ENCODE data around the gene SYNE1.

The SYNE1 gene

DNA sequence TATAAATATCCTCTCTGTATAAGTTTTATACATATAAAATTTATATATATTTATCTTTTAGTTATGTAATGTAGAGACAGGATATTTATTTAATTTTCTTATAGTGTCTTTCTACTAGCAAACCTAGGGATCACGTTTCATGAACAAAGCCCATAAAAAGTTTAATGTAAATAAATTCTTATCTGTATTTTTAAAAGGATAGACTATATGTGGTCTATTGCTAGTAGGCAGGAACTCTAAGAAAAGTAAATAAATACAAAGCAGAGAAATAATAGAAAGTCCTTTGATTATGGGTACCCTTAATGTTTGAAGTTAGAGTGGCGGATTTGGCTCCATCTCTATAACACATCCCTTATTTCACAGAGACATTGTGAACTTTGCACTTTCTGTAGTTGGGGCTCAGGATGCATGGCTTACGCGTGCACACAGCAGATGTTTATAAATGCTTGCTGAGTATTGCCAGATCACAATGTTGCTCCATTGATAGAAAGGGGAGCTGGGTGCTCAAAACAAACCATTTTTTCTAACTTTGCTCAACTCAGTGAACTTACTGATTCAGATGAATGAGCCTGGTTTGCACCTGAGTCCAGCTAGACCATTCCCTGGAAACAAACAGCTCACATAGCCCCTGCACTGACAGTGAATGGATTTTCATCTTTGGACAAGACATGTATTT lies 179.1 kb downstream of the SYNE1 start:
- DNase-seq, result no peak
- Histone ChIP-seq H3K9me3 (ENCODE audit: severe bottlenecking) (no peaks in the 10 kb centered on the region), H3K36me3 (no peaks in the 10 kb centered on the region), H3K27me3 (ENCODE audit: insufficient read depth, low read depth, severe bottlenecking) (no peaks in the 10 kb centered on the region), H3K27ac (no peak overlapping the region), H3K4me3 (ENCODE audit: low read depth, low read length) (no peak overlapping the region)
- TF ChIP-seq, protein P1, sequence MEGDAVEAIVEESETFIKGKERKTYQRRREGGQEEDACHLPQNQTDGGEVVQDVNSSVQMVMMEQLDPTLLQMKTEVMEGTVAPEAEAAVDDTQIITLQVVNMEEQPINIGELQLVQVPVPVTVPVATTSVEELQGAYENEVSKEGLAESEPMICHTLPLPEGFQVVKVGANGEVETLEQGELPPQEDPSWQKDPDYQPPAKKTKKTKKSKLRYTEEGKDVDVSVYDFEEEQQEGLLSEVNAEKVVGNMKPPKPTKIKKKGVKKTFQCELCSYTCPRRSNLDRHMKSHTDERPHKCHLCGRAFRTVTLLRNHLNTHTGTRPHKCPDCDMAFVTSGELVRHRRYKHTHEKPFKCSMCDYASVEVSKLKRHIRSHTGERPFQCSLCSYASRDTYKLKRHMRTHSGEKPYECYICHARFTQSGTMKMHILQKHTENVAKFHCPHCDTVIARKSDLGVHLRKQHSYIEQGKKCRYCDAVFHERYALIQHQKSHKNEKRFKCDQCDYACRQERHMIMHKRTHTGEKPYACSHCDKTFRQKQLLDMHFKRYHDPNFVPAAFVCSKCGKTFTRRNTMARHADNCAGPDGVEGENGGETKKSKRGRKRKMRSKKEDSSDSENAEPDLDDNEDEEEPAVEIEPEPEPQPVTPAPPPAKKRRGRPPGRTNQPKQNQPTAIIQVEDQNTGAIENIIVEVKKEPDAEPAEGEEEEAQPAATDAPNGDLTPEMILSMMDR (IDR thresholded peaks at IDR 0.05; ENCODE audit: low read depth, low read length), result no peak

GRCh38 chr6:152454003-152454402 lies 183.2 kb downstream of the SYNE1 start:
- TF ChIP-seq, protein P1 (IDR thresholded peaks at IDR 0.05; ENCODE audit: low read depth, low read length), result no peak
- Histone ChIP-seq H3K27ac (no peak overlapping the region), H3K27me3 (ENCODE audit: insufficient read depth, low read depth, severe bottlenecking) (no peaks in the 10 kb centered on the region), H3K36me3 (no peaks in the 10 kb centered on the region), H3K4me3 (ENCODE audit: low read depth, low read length) (no peak overlapping the region), H3K9me3 (ENCODE audit: severe bottlenecking) (no peaks in the 10 kb centered on the region)
- DNase-seq, result no peak

DNA sequence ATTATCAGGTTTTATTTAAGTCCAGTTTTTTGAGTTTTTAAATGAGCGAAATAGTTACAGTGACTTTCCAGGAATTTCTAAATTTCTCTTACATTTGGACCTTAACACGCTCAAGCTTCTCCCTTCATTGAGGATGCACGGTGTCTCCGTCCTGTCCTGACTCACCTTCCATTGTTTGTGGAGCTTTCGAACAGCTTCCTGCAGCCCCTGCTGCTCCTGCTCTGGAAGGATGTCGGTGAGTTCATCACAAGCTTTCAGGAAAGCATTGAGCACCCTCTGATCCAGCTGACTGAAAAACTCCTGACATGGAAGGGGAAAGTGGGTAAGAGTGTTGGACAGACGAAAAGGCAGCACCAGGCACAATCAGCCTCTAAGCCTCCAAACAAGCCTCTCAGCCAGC lies 183.7 kb downstream of the SYNE1 start:
- H3K27ac ChIP-seq, result no peak overlapping the region
- H3K27me3 ChIP-seq (ENCODE audit: insufficient read depth, low read depth, severe bottlenecking), result no peaks in the 10 kb centered on the region
- H3K9me3 ChIP-seq (ENCODE audit: severe bottlenecking), result no peaks in the 10 kb centered on the region
- H3K36me3 ChIP-seq, result no peaks in the 10 kb centered on the region
- TF ChIP-seq, protein P1 (IDR thresholded peaks at IDR 0.05; ENCODE audit: low read depth, low read length), result no peak
- no peak overlapping the region for H3K4me3 ChIP-seq (ENCODE audit: low read depth, low read length)
- DNase-seq, result no peak

DNA sequence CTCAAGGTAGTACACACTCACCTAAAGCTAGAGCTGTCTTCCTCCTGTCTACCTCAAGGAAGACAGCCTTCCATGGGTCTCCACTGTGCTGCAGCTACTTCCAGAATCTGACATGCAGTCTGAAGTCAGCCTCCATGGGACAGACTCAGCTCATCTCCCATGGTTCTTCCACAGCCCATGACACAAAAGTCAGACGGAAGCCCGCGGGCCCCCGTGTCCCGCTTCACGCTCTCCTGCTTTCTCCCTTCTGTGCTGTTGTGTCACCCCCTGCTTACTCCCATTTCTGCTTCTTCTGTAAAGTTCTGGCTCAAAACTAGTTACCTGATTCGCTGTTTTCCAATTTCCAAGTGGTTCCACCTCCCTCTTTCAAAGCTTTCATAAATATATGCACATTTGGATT lies 184.5 kb downstream of the SYNE1 start:
- TF ChIP-seq, protein P1 (IDR thresholded peaks at IDR 0.05; ENCODE audit: low read depth, low read length), result no peak
- no peak overlapping the region for H3K27ac ChIP-seq
- no peaks in the 10 kb centered on the region for H3K9me3 ChIP-seq (ENCODE audit: severe bottlenecking)
- no peak for DNase-seq
- H3K36me3 ChIP-seq, result no peaks in the 10 kb centered on the region
- no peak overlapping the region for H3K4me3 ChIP-seq (ENCODE audit: low read depth, low read length)
- no peaks in the 10 kb centered on the region for H3K27me3 ChIP-seq (ENCODE audit: insufficient read depth, low read depth, severe bottlenecking)

DNA sequence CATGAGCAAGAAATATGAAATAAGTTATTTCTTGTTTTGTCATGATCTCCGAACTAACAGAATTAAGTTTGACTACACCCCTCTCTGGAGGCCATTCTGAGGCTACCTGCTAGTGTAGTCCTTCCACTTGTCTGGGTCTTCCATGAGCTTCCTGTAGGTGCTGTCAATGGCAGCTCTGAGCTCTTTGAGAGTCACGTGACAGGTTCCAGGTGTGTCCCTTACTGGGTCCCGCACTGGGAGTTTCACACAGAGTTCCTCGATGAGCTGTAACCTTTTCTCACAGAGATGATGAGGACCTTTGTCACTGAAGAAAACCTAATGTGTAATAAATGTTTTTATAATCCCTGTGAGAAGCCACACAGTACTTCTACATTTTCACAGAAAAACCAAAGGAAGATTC lies 186.6 kb downstream of the SYNE1 start:
- no peak for DNase-seq
- TF ChIP-seq, protein P1 (IDR thresholded peaks at IDR 0.05; ENCODE audit: low read depth, low read length), result no peak
- no peaks in the 10 kb centered on the region for H3K36me3 ChIP-seq
- H3K27me3 ChIP-seq (ENCODE audit: insufficient read depth, low read depth, severe bottlenecking), result no peaks in the 10 kb centered on the region
- no peak overlapping the region for H3K4me3 ChIP-seq (ENCODE audit: low read depth, low read length)
- no peak overlapping the region for H3K27ac ChIP-seq
- H3K9me3 ChIP-seq (ENCODE audit: severe bottlenecking), result no peaks in the 10 kb centered on the region

GRCh38 chr6:152441902-152442301 lies 195.3 kb downstream of the SYNE1 start:
- Histone ChIP-seq H3K36me3 (no peaks in the 10 kb centered on the region), H3K27ac (0 out of 2 replicates have a peak overlapping the region, but pooled peaks have one; percentile 14), H3K27me3 (ENCODE audit: insufficient read depth, low read depth, severe bottlenecking) (no peaks in the 10 kb centered on the region), H3K9me3 (ENCODE audit: severe bottlenecking) (no peaks in the 10 kb centered on the region), H3K4me3 (ENCODE audit: low read depth, low read length) (no peak overlapping the region)
- peak; percentile 70 for DNase-seq
- TF ChIP-seq, protein P1 (IDR thresholded peaks at IDR 0.05; ENCODE audit: low read depth, low read length), result no peak

Measured in WERI-Rb-1 (cell line).